ENCODE measurements around the gene SMYD4. TPM values are rescaled to one million over a fixed set of nuclear protein-coding genes. Genes with fewer than 3 reads are reported as not detected.
"Not testable (repeated sequence)": the region's sequence is repeated elsewhere in the genome, so short reads cannot be mapped to it uniquely, and the experiment has no call there.

The SMYD4 gene
- total and polyA plus RNA-seq, 5 experiments from 2014 or later = 10.8 to 41.4 (median 16.9) TPM

DNA sequence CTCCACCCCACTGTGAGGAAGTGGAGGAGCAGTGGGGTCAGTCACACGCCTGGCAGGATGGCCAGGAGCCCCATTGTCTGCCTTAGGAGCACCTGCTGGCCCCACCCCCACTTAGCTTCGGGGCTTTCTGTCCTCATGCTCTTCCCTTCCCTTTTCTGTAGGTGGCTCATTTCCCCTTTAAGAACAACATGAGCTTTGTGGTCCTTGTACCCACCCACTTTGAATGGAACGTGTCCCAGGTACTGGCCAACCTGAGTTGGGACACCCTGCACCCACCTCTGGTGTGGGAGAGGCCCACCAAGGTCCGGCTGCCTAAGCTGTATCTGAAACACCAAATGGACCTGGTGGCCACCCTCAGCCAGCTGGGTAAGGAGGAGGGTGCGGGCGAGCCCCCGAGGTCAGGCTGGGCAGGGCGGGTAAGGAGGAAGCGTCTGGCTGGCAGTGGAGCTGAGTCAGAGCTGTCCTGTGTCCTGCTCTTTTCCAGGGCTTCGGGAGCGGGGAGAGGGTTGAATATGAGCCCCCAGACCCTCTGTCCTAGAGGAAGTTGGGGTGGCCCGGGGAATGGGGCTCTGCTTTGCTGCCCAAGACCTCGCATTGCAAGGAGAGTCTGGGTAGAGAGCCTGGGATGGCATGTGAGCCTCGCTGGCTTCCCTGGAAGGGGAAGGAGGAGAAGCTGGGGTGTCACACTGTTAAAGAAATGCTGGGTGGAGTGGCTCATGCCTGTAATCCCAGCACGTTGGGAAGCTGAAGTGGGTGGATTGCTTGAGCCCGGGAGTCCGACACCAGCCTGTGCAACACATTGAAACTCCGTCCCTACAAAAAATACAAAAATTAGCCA lies 77.1 kb downstream of the SMYD4 start:
- DNase-seq (no peak), ATAC-seq (no peak)
- Mint-ChIP-seq H3K27me3 (no peaks in the 10 kb centered on the region), H3K36me3 (no peaks in the 10 kb centered on the region), H3K9me3 (no peaks in the 10 kb centered on the region), H3K27ac (peak overlapping the region in 6 of 10 donors; percentile 14 to 65 (median 54)), H3K4me1 (peaks cover 2 to 17% (median 7%) of the 10 kb centered on the region in 4 donors), H3K4me3 (peak overlapping the region in 1 of 10 donors; percentile 10)
- POLR2A ChIA-PET = interaction anchor here (0.6 kb wide), 1 partner anchor 17 kb away, joined by 3 read pairs; no protein-coding TSS in a partner anchor

DNA sequence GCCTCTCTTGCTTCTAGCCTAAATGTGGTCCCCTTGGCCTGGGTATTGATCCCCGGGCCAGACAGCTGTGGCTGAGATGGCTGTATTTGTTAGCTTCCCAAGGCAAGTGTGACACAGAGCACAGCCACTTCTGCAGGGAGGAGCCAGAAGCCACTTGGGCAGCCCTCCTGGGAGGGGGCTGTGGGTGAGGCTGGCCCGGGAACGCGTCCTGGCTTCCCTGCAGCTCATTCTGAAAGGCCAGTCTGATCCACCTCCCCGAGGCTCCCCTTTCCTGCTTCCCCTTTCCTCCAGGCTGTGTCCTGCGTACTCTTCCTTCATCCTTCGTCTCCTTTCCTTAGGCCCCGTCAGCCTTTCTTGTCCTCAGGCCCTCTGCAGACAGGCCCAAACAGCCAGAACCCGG lies 79.1 kb downstream of the SMYD4 start:
- H3K4me1 Mint-ChIP-seq = peaks cover 0 to 12% (median 6%) of the 10 kb centered on the region in 4 donors
- no peak for ATAC-seq
- DNase-seq = no peak
- POLR2A ChIA-PET = no interaction called here
- H3K4me3 Mint-ChIP-seq = no peak overlapping the region
- no peaks in the 10 kb centered on the region for H3K27me3 Mint-ChIP-seq
- H3K27ac Mint-ChIP-seq = peak overlapping the region in 1 of 10 donors; percentile 76
- H3K36me3 Mint-ChIP-seq = no peaks in the 10 kb centered on the region
- no peaks in the 10 kb centered on the region for H3K9me3 Mint-ChIP-seq

DNA sequence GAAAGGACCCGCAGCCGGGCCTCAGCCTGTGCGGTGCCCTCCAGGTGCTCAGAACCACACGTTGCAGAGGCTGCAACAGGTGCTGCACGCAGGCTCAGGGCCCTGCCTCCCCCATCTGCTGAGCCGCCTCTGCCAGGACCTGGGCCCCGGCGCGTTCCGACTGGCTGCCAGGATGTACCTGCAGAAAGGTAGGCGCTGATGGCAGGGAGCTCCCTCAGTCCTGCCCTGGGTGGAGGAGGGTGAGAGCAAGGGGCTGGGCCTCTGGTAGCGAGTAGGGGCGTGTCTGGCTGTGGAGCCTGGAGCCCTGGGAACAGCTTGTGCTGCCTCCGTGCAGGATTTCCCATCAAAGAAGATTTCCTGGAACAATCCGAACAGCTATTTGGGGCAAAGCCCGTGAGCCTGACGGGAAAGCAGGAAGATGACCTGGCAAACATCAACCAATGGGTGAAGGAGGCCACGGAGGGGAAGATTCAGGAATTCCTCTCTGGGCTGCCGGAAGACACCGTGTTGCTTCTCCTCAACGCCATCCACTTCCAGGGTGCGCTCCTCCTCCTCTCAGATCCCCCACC lies 82.6 kb downstream of the SMYD4 start:
- Mint-ChIP-seq H3K4me1 (peaks cover 0 to under 1% (median 0%) of the 10 kb centered on the region in 4 donors), H3K4me3 (no peak overlapping the region), H3K27me3 (no peaks in the 10 kb centered on the region), H3K36me3 (no peaks in the 10 kb centered on the region), H3K9me3 (no peaks in the 10 kb centered on the region), H3K27ac (no peak overlapping the region)
- ATAC-seq = no peak
- DNase-seq = peak in 1 of 10 donors; percentile 52
- POLR2A ChIA-PET = no interaction called here

DNA sequence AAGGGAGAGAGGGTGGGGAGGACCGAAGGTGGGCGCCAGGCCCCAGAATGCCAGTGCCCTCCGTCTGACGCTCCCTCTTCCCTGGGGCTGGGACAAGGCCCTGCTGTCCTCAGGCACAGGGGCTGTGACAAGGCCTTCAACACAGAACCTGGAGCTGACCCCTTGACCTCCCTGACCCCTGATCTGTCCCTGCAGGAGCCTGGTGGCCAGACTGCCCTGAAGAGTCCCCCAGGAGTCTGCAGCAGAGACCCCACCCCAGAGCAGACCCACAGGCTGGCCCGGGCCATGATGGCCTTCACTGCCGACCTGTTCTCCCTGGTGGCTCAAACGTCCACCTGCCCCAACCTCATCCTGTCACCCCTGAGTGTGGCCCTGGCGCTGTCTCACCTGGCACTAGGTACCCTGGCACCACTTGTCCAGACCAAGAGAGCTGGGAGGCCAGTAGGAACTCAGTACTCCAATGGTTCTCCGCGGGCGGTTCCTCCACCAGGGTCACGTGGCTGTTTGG lies 84.1 kb downstream of the SMYD4 start:
- Mint-ChIP-seq H3K27me3 (no peaks in the 10 kb centered on the region), H3K27ac (no peak overlapping the region), H3K4me1 (no peaks in the 10 kb centered on the region), H3K9me3 (no peaks in the 10 kb centered on the region), H3K4me3 (no peak overlapping the region), H3K36me3 (no peaks in the 10 kb centered on the region)
- DNase-seq (no peak), ATAC-seq (no peak)
- POLR2A ChIA-PET = no interaction called here

DNA sequence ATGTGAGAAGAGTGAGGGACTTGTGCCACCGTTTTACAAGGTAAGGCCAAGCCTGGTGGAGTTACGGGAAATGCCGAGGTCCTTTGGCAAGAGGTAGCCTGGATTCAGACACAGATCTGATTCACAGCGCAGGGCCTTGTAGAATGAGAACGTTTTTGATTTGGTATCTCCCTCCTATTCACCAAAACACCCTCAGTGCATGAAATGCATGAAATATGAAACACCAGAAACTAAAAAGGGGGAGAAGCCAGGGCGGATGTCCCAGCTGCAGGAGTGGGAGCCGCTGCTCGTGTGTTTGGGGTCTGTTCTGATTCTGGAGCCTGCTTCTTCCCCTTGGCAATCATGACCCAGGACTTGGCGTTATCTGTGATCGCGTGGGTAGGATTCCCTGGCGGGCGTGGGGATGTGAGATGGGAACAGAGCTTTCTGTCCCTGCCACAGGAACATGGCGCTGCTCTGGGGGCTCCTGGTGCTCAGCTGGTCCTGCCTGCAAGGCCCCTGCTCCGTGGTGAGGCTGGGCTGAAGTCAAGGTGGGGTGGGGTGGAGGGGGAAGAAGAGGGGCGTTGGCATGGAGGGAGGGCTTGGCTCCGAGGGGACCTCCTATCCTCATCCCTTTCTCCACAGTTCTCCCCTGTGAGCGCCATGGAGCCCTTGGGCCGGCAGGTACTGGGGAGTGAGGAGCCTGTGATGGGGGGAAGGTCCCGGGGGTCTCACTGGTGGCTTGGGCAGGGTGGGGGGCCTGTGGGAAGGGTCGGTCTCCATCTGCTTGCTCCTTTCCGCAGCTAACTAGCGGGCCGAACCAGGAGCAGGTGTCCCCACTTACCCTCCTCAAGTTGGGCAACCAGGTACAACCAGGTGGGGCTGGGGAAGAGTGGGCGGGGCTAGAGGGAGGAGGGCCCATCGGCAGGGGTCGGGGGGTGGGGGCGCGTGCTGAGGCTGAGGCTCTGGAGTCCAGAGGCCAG lies 84.9 kb downstream of the SMYD4 start:
- Mint-ChIP-seq H3K4me1 (no peaks in the 10 kb centered on the region), H3K9me3 (no peaks in the 10 kb centered on the region), H3K4me3 (no peak overlapping the region), H3K36me3 (no peaks in the 10 kb centered on the region), H3K27ac (peak overlapping the region in 1 of 10 donors; percentile 24), H3K27me3 (no peaks in the 10 kb centered on the region)
- POLR2A ChIA-PET = no interaction called here
- DNase-seq (peak in 1 of 10 donors; percentile 60), ATAC-seq (no peak)

DNA sequence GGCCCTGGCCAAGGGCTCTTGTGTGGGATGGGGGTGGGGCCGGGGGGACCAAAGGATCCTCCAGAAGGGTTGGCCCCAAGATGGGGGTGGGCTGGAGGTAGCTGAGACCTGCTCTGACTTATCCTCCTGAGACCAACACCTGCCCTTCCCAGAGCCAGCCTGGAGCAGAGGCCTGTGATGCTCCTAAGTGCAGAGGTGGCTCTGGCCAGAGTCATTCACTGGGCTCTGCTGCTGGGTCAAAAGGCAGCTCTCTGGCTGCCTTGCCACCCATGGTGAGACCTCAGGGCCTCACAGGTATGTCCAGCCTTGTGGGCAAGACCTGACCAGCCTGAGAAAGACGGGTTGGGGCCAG lies 86.6 kb downstream of the SMYD4 start:
- POLR2A ChIA-PET = no interaction called here

DNA sequence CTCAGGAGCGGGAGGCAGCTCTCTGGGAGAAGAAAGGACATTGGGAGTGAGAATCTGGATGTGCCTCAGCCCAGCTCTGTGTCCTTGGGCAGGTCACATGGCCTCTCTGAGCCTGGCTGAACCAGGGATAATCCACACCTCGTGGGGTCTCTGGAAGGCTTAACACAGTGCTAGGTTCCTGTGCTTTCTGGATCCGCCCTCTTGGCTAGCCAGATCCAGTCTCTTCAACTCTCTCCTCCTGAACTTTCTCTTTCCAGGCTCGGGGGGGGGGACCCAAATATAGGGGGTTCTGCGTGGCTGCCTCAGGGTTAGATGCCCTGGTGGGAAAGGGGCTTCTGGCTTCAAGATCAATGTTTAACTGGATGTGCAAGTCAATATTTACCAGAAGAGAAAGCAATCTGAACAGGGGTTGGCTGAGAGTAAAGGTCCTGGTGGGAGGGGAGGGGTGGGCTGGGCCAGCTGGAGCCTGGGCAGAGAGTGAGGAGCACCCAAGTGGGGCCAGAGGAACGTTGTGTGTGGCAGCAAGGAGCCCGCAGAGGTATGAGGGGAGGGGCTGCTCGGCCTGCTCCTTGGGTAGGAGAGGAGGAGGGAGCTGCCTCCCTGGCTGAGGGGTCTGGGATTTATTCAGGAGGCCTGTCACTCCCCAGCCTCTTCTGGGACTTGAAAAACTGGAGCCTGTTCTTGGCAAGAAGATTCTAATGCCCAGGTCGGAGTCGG lies 87.2 kb downstream of the SMYD4 start, which contains the start of gene SERPINF2:
Gene SERPINF2, plus strand, starts transcription at position 501 of the 717 bp plus-strand sequence. CDS start 2,125 bp downstream, outside the sequence.
- no peaks in the 10 kb centered on the region for H3K9me3 Mint-ChIP-seq
- DNase-seq (no peak), ATAC-seq (no peak)
- POLR2A ChIA-PET = no interaction called here
- H3K36me3 Mint-ChIP-seq = peaks cover 0 to 4% (median 2%) of the 10 kb centered on the region in 3 donors
- H3K4me1 Mint-ChIP-seq = peaks cover 0 to 2% (median 1%) of the 10 kb centered on the region in 4 donors
- H3K4me3 Mint-ChIP-seq = no peak within 1 kb of the TSS
- no peaks in the 10 kb centered on the region for H3K27me3 Mint-ChIP-seq
- H3K27ac Mint-ChIP-seq = peak within 1 kb of the TSS in 2 of 10 donors; percentile 10 to 21

More for the DNA sequence above, 86.6 kb downstream of the SMYD4 start:
- no peak overlapping the region for H3K27ac Mint-ChIP-seq
- H3K9me3 Mint-ChIP-seq = no peaks in the 10 kb centered on the region
- peaks cover 0 to 2% (median 1%) of the 10 kb centered on the region in 4 donors for H3K4me1 Mint-ChIP-seq
- peaks cover 0 to under 1% (median 0%) of the 10 kb centered on the region in 3 donors for H3K36me3 Mint-ChIP-seq
- H3K4me3 Mint-ChIP-seq = no peak overlapping the region
- H3K27me3 Mint-ChIP-seq = no peaks in the 10 kb centered on the region
- DNase-seq (no peak), ATAC-seq (no peak)

DNA sequence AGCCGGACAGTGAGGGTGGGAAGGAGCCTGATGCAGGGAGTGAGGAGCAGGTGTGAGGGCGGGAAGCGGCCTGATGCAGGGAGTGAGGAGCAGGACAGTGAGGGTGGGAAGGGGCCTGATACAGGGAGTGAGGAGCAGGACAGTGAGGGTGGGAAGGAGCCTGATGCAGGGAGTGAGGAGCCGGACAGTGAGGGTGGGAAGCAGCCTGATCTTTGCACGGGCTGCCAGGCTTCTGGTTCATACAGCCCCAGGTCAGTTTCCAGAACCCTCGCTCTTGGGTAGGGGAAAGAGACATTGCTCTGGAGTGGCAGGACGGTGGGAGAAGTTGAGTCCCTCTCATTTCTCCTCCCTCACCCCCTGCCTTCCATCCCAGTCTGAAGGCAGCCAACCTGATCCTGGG lies 87.8 kb downstream of the SMYD4 start:
- H3K4me3 Mint-ChIP-seq, POLR2A ChIA-PET, H3K4me1 Mint-ChIP-seq, ATAC-seq, H3K9me3 Mint-ChIP-seq, H3K27me3 Mint-ChIP-seq, H3K36me3 Mint-ChIP-seq, DNase-seq: not testable (repeated sequence)
- peak overlapping the region in 2 of 10 donors; percentile 10 to 21 for H3K27ac Mint-ChIP-seq

DNA sequence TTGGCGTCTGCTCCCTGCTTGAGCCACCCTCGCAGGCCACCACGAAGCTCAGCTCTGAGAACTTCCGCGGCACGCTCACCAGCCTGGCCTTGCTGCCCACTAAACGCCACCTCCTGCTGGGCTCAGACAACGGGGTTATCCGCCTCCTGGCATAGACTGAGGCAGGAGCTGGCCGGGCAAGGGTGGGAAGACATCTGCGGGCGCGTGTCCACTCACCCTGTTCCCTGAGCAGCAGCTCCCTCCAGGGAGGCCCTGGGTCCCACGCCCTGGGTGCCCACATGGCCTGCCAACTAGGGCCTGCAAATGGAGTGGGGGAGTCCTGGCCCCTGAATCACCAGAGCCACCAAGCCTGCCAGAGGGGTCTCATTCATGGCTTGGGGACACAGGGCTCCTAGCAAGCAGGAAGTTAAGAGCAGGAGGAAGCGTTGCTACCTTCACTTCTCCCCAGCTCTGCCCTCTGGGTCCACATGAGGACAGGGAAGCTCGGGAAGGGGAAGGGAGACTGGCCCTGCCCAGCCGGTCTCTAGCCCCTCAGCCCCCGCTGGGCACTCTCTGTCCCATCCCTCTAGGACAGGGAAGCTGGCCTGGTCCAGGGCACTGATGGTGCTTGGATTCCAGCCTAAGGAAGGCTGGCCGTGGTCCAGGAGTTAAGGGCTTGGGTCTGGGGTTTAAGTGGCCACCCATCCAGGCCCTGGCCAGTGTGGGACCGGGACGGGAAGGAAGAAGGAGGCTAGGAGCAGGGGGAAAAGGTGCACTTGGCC lies 92.0 kb downstream of the SMYD4 start:
- ATAC-seq = no peak
- Mint-ChIP-seq H3K9me3 (no peaks in the 10 kb centered on the region), H3K27me3 (no peaks in the 10 kb centered on the region), H3K4me1 (peaks cover 4 to 12% (median 6%) of the 10 kb centered on the region in 4 donors), H3K27ac (peak overlapping the region in 2 of 10 donors; percentile 7 to 53), H3K36me3 (peaks cover 0 to 41% (median 5%) of the 10 kb centered on the region in 3 donors), H3K4me3 (no peak overlapping the region)
- no peak for DNase-seq
- POLR2A ChIA-PET = interaction anchor here (0.6 to 1.0 kb wide), 4 partner anchors 9 to 1125 kb away, joined by 3 to 5 read pairs (median 4); no protein-coding TSS in a partner anchor

DNA sequence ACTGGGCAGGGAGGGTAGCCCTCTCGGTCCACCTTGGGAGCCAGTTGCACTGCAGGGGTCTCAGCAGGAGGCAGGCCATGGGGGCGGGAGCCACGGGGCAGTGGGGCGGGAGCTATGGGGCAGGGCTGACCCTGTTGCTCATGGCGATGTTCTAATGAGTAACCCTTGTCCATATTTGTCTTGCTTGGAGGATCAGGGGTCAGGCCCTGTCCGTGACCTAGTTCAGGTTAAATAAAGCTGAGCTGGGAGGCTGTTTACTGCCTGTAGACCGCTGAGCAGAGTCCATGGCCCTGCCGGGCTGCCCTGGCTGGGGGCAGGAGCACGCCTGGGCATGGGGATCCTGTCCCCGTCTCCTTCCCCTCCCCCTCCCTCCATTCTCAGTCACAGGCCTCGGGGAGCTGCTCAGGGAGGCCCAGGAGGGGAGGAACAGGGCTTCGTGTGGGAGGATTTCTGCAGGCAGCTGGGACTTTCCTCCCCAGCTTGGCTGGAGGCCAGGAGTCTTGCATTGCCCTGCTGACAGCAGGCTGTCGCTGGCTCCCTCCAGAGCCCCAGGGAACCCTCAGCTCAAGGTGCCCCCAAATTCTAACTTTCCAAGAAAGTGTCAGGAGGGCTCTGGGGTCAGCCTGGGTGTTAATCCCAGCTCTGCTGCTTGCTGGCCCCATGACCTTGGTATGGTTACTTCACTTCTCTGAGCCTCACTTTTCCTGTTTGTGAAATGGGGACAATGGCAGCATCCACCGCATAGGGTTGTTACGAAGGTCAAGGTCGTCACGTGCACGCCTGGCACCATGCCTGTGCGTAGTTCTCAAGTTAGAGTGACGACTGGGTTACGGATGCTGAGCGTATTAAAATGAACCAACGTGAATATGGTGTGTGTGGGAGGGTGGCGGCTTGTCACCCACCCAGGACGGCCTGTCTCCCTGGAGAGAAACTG lies 93.1 kb downstream of the SMYD4 start:
- H3K4me1 Mint-ChIP-seq = peaks cover 4 to 12% (median 6%) of the 10 kb centered on the region in 4 donors
- no peaks in the 10 kb centered on the region for H3K9me3 Mint-ChIP-seq
- POLR2A ChIA-PET = interaction anchor here (0.8 to 1.0 kb wide), 2 partner anchors 8 to 20 kb away, joined by 3 read pairs; no protein-coding TSS in a partner anchor
- peaks cover 0 to 46% (median 5%) of the 10 kb centered on the region in 3 donors for H3K36me3 Mint-ChIP-seq
- H3K27me3 Mint-ChIP-seq = no peaks in the 10 kb centered on the region
- peak overlapping the region in 3 of 10 donors; percentile 18 to 90 (median 27) for H3K27ac Mint-ChIP-seq
- H3K4me3 Mint-ChIP-seq = no peak overlapping the region
- ATAC-seq = peak in 1 of 2 donors; percentile 25
- DNase-seq = no peak
